ENCODE data around the gene MRPS30. TPM values are rescaled to one million over a fixed set of nuclear protein-coding genes. Genes with fewer than 3 reads are reported as not detected.

The MRPS30 gene
- total RNA-seq, 1 experiment from 2014 or later, result 63.9 TPM

- Histone ChIP-seq H3K4me1 (ENCODE audit: insufficient read depth, low read length, poor library complexity, severe bottlenecking) (no peaks in the 10 kb centered on the region), H3K27me3 (replicated peaks; ENCODE audit: insufficient read depth, low read depth, low read length, poor library complexity) (no peaks in the 10 kb centered on the region), H3K36me3 (ENCODE audit: insufficient read depth, low read length, poor library complexity, severe bottlenecking) (no peaks in the 10 kb centered on the region), H3K27ac (ENCODE audit: low read depth, low read length, poor library complexity, severe bottlenecking) (no peak overlapping the region), H3K9me3 (ENCODE audit: low read depth, low read length, poor library complexity, severe bottlenecking) (no peaks in the 10 kb centered on the region), H3K4me3 (ENCODE audit: low read depth, low read length, poor library complexity, severe bottlenecking) (no peak overlapping the region)
- intact Hi-C loops (cut with micrococcal nuclease; ENCODE audit: unreplicated experiment), result no loop called here
- BruUV-seq (replicated peaks), result no TSS peak
- CTCF ChIA-PET, result no interaction called here
- no peak for TF ChIP-seq CTCF (conservative IDR thresholded peaks at IDR 0.05; ENCODE audit: low read depth, low read length)
- TF ChIP-seq EZH2 (IDR thresholded peaks at IDR 0.05; ENCODE audit: borderline replicate concordance, low read depth, low read length, poor library complexity, severe bottlenecking), result no peak
- no peak for DNase-seq (ENCODE audit: low spot score)
- POLR2A ChIA-PET (ENCODE audit: low non-redundant PET), result no interaction called here
Observed at GRCh38 chr5:44845777-44846176, 37.0 kb downstream of the MRPS30 start.

GRCh38 chr5:44847206-44847852 lies 38.6 kb downstream of the MRPS30 start:
- CTCF ChIA-PET, result no interaction called here
- intact Hi-C loops (cut with micrococcal nuclease; ENCODE audit: unreplicated experiment), result no loop called here
- TF ChIP-seq EZH2 (IDR thresholded peaks at IDR 0.05; ENCODE audit: borderline replicate concordance, low read depth, low read length, poor library complexity, severe bottlenecking), result no peak
- no peak for TF ChIP-seq CTCF (conservative IDR thresholded peaks at IDR 0.05; ENCODE audit: low read depth, low read length)

GRCh38 chr5:44860267-44860666 lies 51.5 kb downstream of the MRPS30 start:
- ChIA-PET POLR2A (ENCODE audit: low non-redundant PET) (no interaction called here), CTCF (no interaction called here)
- H3K27me3 ChIP-seq (replicated peaks; ENCODE audit: insufficient read depth, low read depth, low read length, poor library complexity), result no peaks in the 10 kb centered on the region
- no TSS peak for BruUV-seq (replicated peaks)
- H3K4me3 ChIP-seq (ENCODE audit: low read depth, low read length, poor library complexity, severe bottlenecking), result no peak overlapping the region
- no peak for DNase-seq (ENCODE audit: low spot score)
- intact Hi-C loops (cut with micrococcal nuclease; ENCODE audit: unreplicated experiment), result loop anchor here (10.0 kb wide), 1 partner anchor 665 kb away; no protein-coding TSS in a partner anchor
- TF ChIP-seq EZH2 (IDR thresholded peaks at IDR 0.05; ENCODE audit: borderline replicate concordance, low read depth, low read length, poor library complexity, severe bottlenecking) (no peak), CTCF (conservative IDR thresholded peaks at IDR 0.05; ENCODE audit: low read depth, low read length) (no peak)
- no peak overlapping the region for H3K27ac ChIP-seq (ENCODE audit: low read depth, low read length, poor library complexity, severe bottlenecking)
- H3K9me3 ChIP-seq (ENCODE audit: low read depth, low read length, poor library complexity, severe bottlenecking), result no peaks in the 10 kb centered on the region
- no peaks in the 10 kb centered on the region for H3K36me3 ChIP-seq (ENCODE audit: insufficient read depth, low read length, poor library complexity, severe bottlenecking)
- no peaks in the 10 kb centered on the region for H3K4me1 ChIP-seq (ENCODE audit: insufficient read depth, low read length, poor library complexity, severe bottlenecking)

More at GRCh38 chr5:44847206-44847852, 38.6 kb downstream of the MRPS30 start:
- POLR2A ChIA-PET (ENCODE audit: low non-redundant PET), result no interaction called here
- H3K4me1 ChIP-seq (ENCODE audit: insufficient read depth, low read length, poor library complexity, severe bottlenecking), result no peaks in the 10 kb centered on the region
- H3K36me3 ChIP-seq (ENCODE audit: insufficient read depth, low read length, poor library complexity, severe bottlenecking), result no peaks in the 10 kb centered on the region
- H3K4me3 ChIP-seq (ENCODE audit: low read depth, low read length, poor library complexity, severe bottlenecking), result no peak overlapping the region
- BruUV-seq (replicated peaks), result no TSS peak
- DNase-seq (ENCODE audit: low spot score), result no peak
- H3K27me3 ChIP-seq (replicated peaks; ENCODE audit: insufficient read depth, low read depth, low read length, poor library complexity), result no peaks in the 10 kb centered on the region
- H3K27ac ChIP-seq (ENCODE audit: low read depth, low read length, poor library complexity, severe bottlenecking), result no peak overlapping the region
- no peaks in the 10 kb centered on the region for H3K9me3 ChIP-seq (ENCODE audit: low read depth, low read length, poor library complexity, severe bottlenecking)

All from A673 (cell line).